Right lobe of liver (tissue), 4 donors: ENCODE measurements around the gene MARK4.

Experiments used
- CTCF ChIP-seq, 4 donors: fragments of 200-600 bp in 3 of 4; fragments of 450-650 bp in 1 of 4; IDR thresholded peaks; one replicate each; pipeline versions ENCODE4 v1.5.1 to v1.8.0; 2016 to 2022; ENCODE audit warnings: antibody characterized with exemption in 4 of 4, mild to moderate bottlenecking in 2 of 4
- POLR2A ChIP-seq: fragments of 450-650 bp; IDR thresholded peaks from one replicate; pipeline ENCODE4 v1.6.1; 2017; ENCODE audit warnings: antibody characterized with exemption, mild to moderate bottlenecking
- donor health status: DM: no; HTN: no; CAD: no.
- donor health status: DM: no; HTN: no; CAD: no.
- donor health status: DM: no; HTN: yes; CAD: no.

GRCh38 chr19:45354241-45354842 lies 103.3 kb downstream of the MARK4 start:
- no peak for TF ChIP-seq CTCF (IDR thresholded peaks at IDR 0.05)
- no peak for TF ChIP-seq POLR2A
